Stimulated activated CD8-positive, alpha-beta memory T cell treated with anti-CD3 and anti-CD28 coated beads, Interleukin-4, amount 100 ng/mL, for 1 hour (primary cell): ENCODE results near the gene ANKRD35.

Experiments
- DNase-seq, 2 donors: peaks; one replicate each; pipeline ENCODE4 v3.0.0-alpha.2; 2020; ENCODE audit warnings: low read depth in 2 of 2, low spot score in 1 of 2

ANKRD35 gene

DNA sequence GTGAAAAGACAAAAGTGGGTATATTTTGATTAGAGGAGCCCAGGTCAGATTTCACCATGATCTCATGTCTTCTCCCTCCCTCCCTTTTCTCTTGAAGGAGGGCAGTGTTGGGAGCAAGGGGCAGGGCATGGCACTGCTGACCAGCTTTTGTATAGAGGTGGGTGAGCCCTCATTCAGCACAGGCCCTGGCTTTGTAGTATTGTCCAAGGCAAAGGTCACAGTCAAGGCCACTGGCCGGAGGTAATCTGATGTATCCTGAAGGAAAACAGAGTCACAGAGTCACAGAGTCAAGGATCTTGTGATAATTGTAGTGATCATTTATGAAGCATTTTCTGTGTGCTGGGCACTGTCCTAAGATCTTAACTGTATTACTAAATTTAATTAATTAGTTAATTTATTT, 12.3 kb upstream of the ANKRD35 start:
- no peak for DNase-seq

DNA sequence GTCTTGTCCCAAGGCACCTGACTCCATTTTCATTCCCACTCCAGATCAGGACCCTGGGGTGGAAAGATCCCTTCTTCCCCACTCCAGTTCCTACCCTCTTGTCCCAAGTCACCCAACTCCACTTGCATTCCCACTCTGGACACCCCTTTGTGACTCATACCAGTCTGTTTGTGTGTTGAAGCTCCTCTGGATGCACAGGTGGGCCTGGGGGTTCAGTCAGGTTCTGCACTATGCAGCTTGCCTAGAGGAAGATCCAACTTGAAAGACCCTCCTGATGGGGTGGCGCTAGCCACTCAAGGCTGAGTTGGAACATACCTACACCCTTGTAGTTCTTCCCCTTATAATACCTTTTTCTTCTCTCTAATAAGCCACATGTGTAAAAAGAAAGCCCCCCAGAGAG, 9.8 kb upstream of the ANKRD35 start:
- DNase-seq, result no peak

DNA sequence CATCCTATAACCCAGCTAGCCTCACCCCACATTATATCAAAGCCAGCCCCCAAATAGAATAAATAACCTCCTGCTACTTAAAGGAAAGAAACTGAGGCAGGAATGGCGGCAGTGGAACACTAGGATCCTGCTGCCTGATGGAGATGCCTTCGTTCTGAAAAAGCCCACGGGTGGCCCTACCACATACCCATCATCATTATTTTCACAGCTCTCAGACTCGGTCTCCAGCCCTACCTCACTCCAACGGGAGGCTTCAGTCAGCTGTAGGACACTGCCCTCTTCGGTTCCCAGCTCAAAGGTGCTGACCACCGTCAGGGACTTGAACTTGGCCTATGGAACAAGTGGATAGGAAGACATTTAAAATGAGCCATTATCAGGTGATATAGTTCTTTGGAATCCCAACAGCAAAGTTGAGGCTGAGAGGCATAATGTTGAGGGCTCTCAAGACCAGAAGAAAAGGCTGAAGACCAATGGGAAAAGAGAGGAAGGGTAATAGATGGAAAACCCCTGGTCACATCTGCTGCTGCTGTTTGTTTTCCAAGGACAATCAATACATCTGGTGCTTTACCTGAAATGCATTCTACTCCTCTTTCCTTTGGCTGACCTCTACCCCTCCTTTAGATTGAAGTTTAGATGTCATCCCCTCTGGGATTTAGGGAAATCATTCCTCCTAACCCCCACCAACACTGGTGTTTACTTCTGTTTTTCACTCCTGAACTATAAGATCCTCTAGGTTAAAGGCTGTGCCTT, 7.8 kb upstream of the ANKRD35 start:
- DNase-seq, result no peak

DNA sequence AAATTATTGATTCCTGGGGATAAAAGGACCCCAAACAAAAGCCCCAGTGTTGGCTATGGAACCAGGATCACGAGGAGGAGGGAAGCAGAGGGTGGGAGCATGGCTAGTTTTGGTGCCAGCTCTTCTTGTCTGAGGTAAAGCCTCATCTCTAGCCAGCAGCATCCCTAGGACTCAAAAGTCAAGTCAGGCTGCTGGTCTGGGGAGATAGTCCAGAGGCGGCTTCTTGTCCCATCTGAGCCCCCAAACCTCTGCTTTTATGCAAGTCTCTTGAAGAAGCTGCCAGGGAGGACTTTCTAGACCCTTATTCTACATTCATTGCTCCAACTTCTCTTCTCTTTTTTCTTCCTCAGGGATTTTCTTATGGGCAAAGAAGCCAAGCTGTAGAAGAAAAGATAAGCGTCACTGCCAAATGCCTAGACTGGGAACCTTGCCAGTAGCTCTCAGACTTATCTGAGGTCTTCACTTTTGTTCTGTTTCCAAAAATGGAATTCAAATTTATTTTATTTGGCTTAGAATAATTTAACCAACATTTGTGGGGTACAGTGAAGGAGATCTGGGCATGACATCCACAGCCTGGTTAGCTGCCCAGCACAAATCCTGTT, 6.9 kb upstream of the ANKRD35 start:
- DNase-seq, result no peak

DNA sequence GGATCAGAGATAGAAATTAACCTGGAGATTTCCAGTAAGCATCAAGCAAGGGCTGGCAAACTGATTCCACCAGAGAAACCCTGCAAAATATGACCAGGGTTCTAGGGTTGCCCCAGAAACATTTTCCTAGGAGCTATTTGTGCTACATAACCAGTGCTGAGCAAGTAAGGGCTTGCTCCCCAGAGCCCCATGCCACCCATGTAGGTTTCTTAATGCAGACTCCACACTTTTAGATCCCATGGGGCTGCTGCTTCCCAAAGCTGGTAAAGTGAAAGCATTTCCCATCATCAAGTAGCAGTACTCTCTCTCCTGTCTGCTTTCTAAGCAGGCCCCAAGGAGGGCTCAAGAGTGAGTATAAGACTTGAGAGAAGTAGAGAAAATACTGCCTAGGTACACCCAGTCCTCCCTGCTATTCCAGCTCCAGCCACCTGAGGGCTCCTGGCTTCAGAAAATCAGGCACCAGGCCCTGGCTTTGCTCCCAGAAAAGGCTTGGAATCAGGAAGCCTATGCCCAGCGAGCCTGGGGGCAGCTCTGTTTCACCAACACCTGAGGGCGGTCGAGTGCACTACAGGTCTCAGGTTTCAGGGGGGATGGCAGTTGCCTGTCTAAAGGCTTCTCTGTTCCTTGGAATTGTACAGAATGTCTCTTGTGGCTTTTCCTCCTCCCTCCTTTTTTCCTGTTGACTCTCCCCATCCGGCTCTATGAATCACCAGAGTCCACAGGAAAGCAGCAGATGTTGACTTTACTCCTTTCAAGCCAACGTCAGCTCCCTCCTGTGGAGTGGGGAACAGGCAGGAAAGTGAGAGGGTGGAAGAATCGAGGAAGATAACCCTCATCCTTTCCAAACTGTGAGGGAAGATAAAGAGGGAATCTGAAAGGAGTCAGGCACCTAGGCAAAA, 6.2 kb upstream of the ANKRD35 start:
- DNase-seq, result peak; percentile 11 to 25

DNA sequence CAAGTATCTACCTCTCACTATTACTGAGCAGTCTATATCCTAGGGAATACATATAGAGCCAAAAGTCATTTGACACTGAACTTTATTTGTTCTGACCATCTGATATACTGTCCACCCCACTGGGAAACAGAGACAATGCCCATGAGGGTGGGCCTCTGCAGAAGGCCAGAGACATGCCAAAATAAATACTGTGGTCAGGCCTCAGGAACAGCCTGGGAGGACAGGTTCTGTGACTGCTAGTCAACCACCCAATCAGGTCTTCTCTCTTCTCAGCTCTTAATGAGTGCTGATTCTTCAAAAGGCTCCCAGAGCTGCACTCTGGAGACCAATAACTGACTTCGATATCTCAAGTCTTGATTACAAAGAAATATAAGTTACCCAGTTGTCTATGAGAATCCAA, 5.5 kb upstream of the ANKRD35 start:
- no peak for DNase-seq

DNA sequence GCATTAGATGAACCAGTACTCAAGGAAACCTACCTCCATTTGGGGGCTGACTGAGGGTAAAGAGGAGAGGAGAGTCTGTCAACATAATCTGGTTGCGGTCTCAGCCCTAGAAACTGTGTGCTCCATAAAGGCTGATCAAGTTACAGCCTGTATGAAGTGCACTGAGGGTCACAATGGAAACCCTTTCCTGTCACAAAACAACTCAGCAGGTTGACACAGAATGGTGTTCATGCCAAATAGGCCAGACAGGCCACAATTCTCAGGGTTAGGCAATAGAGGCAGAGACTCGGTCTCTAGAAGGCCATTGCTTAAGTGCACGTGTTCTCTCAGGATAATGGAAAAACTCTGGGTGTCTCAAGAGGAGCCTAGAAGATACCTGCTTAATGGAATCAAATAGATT, 4.1 kb upstream of the ANKRD35 start:
- no peak for DNase-seq

DNA sequence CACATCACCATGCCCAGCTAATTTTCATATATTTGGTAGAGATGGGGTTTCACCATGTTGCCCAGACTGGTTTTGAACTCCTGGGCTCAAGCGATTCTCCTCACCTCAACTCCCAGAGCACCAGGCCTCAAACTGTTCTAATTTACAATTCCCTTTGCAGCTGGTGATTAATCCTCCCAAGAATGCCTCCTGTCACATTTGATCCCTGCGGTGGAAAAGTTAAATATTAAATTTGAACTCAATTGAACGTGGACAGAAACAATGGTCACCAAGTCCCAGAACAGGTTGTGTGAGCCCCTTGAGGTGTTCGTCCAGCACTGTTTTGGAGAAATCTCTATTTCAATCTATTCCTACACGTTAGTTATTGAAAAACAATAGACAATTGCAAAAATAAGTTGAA, 2.0 kb upstream of the ANKRD35 start:
- DNase-seq, result no peak

DNA sequence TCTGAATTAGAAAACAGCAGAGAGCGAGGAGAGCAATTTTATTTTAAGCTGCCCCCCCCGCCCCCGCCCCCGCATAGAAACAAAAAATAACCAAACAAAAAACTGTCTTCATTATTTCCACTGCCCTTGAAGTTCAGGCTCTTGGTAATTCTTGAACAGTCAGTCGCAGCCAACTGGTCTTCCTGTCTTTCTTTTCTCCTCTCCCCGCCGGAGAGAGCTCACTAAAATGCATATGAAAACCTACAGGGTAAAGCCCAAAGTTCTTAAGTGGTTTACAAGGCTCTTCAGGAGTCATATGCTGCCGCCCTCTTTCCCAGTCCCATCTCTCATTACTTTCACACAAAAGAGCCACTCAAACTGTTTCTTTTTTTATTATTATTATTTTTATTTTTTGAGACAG, 1.1 kb upstream of the ANKRD35 start:
- no peak for DNase-seq

DNA sequence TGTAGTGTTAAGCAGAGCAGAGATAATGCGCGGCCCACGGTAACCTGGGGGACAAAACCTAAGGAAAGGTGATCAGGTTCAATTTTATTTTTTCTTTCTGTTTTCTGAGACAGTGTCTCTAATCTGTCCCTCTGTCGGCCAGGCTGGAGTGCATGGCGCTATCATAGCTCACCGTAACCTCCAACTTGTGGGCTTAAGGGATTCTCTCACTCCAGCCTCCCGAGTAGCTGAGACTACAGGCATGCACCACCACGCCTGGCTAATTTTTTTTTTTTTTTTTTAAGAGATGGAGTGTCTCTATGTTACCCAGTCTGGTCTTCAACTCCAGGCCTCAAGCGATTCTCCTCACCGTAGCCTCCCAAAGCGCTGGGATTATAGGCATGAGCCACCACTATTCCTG, 724 bp upstream of the ANKRD35 start:
- DNase-seq, result no peak

DNA sequence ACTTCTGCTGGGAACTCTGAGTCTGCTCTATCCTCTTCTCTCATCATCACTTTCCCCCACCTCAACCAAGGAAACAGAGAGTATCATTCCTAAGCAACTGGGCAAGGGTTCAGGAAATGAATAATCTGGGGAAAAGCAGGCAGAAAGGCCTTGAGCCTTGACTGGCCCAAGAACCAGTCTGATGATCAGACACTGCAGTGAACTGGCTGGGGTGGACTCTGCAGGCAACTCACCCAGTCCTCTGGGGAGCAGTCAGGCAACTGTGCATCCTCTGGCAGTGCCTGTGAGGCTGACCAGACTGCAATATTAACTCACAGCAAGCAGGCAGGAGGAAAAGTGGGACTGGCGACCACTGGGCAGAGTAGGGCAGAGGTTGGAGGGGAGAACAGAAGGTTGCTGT, 991 bp downstream of the ANKRD35 start:
- DNase-seq, result no peak

DNA sequence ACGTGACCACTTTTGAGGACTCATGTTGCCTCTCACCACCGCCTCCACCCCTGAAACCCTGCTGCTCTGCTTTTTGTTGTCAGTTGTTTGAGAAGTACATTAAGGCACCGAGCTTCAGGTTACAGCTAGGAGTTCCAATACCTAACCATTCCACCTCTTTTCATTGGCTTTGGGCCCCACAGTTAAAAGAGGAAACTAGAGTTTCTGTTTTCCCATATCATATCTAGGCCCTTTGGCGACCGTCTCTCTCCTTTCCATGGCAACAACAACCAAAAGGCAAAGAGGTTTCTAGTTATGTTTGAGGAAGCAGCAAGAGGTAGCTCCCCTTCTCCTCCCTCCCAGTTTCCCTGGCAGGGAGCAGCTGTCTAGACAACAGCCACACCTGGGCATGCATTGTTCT, 5.9 kb downstream of the ANKRD35 start:
- DNase-seq, result no peak

DNA sequence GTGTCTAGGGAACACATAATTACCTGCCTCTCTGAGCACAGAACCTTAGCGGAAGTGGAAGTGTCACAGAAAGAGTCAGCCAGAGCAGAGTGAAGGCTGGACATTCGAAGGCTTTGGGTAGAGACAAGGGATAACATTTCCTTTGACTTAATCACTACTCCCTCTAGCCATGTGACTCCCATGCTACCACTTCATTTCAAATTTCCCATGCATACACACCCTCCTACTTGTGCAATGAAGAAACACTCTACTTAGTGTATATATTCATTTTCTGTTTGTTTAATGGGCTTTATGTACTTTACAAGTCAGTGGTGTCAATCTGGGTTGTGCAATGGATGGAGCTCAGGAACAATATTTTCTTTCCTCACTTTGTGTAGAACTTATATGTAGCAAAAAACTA, 6.9 kb downstream of the ANKRD35 start:
- no peak for DNase-seq

DNA sequence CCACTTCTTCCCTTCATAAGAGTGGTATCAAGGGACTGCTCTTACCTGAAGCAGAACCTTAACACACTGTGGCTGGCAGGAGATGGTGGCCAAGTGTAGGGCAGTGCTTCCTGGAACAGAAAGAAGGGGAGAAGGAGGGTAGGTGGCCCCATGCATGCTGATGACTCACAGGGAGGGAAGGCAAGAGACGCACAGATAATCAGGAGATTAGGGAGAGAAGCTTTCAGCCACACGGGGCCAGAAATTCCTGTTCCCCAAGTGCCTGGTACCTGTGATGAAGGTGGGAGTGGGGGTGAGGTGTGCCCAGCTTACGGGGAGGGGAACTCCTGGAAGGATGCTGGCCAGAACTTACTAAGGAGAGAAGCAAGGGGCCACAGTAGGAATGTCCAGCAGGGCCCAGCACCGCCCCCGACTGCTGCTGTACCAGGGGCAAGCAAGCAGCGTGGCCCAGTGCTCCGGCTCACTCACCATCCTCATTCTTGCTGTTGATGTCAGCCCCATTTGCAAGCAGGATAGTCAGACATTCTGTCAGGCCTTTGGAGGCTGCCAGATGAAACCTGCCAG, 7.7 kb downstream of the ANKRD35 start:
- DNase-seq, result no peak

DNA sequence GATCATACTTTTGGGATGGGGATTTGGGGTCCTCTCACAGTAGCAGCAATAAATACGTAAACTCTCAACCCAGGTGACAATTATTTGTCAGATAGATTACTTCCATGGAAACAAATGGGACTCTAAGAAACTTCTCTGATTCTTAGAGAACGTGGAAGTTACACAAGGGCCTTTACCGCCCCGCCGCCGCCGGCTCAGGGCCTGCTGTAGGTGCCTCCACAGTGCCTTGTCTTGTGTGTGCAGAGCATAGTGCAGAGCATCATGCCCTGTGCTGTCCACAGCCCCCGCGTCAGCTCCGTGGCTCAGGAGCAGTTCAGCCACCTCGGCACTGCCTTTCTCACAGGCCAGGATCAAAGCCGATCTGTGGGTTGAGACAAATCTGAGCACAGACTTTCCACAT, 11.0 kb downstream of the ANKRD35 start:
- no peak for DNase-seq

DNA sequence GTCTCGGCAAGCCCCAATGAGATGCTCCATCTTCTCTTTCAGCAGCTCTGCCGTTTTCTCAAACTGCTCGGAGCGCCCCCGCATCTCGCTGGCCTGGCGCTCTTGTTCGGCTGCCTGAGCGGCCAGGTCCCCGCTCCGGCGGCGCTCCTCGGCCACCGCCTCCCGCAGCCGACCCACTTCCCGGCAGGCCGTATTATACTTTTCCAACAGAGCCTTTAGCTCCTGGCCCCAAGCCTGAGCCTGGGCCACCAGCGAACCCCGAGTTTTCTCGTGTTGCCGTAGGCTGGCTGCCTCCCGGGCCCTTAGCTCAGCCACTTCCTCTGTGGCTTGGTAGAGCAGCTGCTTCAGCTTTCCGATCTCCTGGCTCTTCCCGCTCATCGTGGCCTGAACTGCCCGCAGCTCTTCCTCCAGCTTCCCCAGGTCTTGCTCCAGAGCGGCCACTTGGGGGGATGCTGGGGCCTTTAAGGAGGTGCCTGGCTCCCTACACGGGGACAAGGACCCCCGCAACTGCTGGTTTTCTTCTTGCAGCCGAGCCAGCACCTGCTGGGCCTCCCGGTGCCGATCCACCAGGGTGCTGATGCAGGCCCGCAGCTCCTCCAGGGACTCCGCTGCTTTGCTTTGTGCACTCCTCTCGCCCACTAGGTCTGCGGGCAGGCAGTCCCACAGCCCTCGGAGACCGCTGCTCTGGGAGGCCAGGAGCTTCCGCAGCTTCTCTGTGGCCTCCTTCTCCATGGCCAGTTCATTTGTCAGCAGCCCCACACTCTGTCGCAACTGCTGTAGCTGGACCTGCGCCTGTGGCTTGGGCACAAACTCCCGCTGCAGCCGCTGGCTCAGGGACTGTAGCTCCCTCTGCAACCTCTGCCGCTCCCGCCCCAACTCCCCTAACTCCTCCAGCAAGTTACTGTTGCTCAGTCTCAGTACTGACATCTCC, 13.4 kb downstream of the ANKRD35 start:
- DNase-seq, result peak in 1 of 2 donors; percentile 10

DNA sequence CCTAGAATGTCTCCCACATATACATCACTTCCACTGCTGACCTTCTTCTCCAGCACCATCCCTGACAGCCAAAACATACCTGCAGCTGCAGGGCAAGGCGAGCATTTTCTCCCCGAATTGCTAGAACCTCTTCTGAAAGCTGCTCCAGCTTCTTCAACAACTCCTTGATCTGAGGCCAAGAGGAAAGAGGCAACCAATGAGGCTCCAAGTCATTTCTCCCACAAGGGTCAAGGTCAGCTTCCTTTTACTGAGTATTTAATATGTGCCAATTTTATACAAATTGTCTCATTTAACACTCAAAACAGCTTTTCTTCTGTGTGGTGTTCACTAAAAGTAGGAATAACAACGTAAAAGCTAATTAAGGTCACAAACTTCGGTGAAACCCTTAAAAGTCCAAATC, 17.4 kb downstream of the ANKRD35 start:
- no peak for DNase-seq

DNA sequence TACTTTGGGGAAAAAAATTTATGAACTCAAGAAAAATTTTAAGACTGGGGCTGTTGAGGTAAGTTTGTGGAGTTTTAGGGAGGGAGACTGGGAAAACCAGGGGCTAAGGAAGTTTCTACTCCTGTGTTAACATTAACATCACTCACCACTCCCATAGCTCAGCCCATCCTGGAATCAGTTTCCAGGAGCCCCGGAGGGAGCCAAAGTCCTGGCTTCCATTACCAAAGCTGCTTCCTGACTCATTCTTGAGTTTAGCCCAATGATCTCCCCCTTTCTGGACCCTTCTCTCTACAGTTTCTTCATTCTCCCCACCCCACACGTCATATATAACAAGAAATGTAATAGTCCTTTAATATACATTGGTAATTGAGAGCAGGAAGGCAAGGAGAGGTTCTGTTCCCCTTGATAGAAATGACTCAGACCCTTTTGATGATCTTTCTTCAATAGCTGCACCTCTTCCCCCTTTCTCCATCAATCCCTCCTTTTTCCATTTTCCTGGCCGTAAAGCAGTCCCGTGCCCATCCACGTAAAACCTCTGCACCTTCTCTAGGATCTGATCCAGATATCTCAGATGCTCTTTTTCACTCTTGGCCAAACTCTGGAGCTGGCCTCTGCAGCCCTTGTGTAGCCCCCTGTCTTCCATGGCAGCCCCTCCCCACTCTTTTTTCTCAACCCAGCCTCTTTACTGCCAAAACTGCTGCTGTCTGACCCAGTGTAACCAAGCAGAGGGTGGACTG, 22.2 kb downstream of the ANKRD35 start:
- no peak for DNase-seq

DNA sequence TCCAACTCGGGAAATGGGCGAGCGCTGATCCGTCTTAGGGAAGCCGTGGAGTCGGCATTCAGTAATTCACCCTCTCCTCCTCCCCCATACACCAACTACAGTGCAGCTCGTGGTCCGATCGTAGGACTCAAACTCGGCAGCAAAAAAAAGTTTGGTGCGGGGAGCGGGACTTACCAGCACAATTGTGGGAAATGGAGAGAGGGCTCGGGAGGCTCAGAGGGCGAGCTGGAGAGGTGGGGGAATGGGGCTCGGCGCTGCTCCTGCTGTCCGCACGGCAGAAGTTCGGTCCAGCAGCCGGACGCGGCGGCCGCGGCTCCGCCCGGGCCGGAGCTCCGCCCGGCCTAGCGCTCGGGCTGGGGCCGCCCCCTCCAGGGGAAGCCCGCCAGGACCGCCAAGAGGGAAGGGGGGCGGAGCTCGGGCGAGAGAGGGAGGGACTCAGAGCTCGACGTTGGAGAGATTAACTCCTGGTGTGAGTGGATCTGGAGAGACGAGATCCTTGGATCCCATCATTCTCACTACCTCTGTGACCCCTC, 26.1 kb downstream of the ANKRD35 start:
- peak; percentile 30 to 60 for DNase-seq
